Stromal cell of bone marrow (primary cell): ENCODE measurements around the gene PRSS3.
"Not testable (repeated sequence)": the region's sequence is repeated elsewhere in the genome, so short reads cannot be mapped to it uniquely, and the experiment has no call there.

Source experiments
- DNase-seq: peaks from one replicate; pipeline ENCODE4 v3.0.0-alpha.2; 2012; ENCODE audit warnings: low read depth

PRSS3 gene

GRCh38 chr9:33795281-33795680 lies at the start of gene PRSS3:
Gene PRSS3, plus strand, starts transcription at chr9:33795561. Its CDS starts 13 bp downstream, at chr9:33795574.
- no peak for DNase-seq

DNA sequence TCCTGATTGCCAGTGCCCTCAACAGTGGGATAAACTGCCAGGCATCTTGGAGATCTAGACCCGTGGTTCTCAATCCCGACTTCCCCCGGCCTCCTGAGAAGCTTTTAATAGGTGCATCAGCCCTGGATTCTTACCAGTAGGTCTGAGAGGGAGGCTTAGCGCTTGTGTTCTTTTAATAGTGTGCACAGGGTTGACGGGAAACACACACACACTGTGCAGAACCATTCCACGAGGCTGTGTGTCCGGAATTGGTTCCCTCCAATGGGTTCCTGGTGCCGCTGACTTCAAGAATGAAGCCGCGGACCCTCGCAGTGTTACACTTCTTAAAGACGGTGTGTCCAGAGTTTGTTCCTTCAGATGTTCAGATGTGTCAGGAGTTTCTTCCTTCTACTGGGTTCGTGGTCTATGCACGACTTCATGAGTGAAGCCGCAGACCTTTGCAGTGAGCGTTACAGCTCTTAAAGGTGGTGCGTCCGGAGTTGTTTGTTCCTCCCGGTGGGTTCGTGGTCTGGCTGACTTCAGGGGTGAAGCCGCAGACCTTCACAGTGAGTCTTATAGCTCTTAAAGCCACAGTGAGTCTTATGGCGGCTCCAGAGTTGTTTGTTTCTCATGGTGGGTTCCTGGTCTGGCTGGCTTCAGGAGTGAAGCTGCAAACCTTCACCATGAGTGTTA lies 46.6 kb upstream of the PRSS3 start:
- no peak for DNase-seq

- DNase-seq = not testable (repeated sequence)
Observed at GRCh38 chr9:33749305-33749654, 46.1 kb upstream of the PRSS3 start.

GRCh38 chr9:33750307-33750838 lies 45.0 kb upstream of the PRSS3 start:
- DNase-seq = no peak

GRCh38 chr9:33750839-33751339 lies 44.5 kb upstream of the PRSS3 start:
- no peak for DNase-seq

DNA sequence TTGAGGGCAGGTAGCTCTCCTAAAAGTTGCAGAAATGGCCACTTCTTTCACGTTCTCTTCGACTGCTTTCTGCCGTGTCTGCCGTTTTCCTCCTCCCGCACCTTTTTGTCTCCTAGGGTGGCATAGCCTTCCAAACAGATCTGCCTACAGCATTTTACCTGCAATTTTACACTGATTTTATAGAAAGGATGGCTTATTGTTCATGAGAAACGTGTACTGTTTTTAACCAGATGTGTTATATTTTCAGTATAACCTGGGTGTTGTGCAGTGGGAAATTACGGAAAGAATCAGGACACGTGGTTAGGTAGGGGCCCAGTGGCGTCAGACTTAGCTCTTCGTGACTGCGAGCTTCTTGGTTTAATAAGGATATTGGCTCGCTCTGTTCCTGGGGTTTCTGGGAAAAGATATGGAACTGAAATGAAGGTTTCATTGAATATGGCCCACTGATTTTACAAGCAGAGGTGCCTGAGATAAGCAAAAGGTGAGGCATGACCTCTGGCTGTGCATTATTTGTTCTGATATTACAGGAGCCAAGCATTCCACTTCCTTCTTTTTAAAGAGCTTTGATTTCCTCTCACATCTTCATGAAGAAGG lies 43.7 kb upstream of the PRSS3 start:
- no peak for DNase-seq

DNA sequence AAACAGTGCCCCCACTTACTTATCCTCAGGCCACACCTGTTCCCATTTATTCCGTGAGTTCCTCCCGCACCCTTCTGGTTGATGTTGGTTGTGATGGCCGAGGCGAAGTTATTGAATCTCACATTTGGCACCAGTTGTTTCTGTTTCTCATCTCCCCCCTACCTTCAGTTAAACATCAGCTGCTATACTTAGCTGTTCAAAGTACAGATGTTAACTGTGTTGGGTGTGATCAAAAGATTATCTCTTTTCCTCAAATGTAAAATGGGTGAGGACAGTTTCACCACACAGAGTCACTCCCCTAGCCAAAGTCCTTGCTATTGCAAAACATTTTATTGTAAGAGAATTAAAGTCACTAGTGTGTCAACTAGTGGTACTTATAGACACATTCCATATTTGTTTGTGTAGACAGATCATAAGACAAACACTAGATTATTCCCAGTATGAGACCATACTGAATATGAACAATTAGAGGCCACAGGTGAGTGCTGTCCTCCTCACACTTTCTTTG lies 43.2 kb upstream of the PRSS3 start:
- DNase-seq = no peak

DNA sequence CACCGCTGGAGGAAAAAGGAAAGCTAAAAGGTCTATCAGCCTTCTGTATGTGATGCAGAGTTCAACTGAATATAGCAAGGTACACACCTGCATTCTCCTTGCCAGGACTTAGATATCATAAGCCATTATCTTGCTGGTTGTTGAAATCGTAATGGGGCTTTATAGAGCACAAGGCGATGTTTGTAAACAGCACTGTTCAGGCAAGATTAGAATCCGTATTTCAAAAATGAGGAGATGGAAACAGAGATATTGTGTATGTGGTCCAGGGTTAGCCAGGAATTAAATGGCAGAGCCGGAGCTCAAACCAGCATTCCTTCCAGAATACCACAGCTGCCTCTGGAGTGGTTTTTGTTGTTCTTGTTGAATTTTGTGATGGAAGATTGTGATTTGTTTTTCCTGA lies 42.6 kb upstream of the PRSS3 start:
- DNase-seq = not testable (repeated sequence)

DNA sequence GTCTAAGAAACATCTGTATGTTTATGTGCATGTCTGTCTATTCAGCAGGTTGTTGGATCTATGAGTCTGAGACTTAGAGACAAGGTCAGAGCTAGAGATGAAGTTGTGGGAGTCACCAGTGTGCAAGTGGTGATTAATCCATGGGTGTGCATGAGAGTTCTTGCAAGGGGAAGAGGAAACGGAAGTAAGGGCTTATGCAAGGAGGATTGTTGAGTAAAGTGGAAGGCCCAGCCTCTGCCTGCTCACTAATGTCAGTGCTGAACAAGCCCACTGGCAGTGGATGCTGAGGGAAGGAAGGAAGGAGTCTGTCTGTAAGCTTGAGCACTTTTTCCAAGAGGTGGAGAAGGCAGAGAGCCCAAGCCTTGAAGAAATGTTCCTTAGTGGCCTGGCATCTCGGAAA lies 35.7 kb upstream of the PRSS3 start:
- DNase-seq = not testable (repeated sequence)

DNA sequence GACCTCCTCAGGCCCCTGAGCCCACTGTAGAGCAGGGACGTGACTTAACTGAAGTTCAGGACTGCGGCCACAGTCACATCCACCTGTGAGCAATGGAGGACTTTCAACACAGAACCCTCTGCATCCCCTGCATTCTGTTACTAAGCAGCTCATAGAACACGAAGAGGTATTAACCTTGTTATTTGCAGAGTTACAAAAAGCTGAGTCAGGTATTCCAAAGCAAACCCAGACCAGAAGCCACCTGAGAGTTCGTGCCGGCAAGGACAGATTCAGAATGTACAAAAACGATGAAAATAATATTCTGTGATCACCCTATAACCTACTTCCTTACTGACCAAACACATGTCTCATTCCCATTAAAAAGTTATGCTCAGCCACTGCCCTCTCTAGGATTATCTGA lies 33.0 kb upstream of the PRSS3 start:
- DNase-seq = no peak

DNA sequence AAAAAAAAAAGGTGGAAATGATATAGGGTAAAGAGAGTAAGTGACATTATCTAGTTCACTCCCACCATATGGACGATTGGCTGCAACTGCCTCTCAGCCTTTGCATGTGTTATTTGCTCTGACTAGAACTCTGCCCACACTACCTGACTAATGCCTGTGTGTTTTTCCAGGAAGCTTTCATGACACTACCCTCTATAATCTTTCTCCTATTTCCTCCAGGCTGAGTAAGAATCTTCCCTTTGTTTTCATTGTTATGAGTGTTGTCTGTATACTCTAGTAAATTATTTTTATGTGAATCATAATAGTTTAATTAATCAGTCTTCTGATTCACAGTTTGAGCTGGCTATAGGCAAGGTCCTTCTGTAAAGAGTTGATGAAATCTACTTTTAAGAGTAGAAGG lies 31.7 kb upstream of the PRSS3 start:
- DNase-seq = not testable (repeated sequence)

DNA sequence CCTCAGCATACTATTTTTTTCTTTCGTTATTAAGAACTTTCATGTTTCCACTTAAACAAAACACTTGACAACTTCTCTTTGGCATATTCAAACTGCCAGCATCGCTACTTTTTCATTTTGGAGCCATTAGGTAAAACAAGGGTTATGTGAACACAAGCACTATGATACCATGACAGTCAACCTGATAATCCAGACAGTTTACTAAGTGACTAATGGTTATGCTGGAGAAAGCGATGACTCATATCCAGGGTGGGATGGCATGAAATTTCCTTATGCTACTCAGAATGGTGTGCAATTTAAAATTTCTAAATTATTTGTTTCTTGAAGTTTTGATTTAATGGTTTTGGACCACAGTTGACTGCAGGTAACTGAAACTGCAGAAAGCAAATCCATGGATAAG lies 29.9 kb upstream of the PRSS3 start:
- DNase-seq = no peak

- DNase-seq = not testable (repeated sequence)
Observed at GRCh38 chr9:33770156-33770880, 25.0 kb upstream of the PRSS3 start.

DNA sequence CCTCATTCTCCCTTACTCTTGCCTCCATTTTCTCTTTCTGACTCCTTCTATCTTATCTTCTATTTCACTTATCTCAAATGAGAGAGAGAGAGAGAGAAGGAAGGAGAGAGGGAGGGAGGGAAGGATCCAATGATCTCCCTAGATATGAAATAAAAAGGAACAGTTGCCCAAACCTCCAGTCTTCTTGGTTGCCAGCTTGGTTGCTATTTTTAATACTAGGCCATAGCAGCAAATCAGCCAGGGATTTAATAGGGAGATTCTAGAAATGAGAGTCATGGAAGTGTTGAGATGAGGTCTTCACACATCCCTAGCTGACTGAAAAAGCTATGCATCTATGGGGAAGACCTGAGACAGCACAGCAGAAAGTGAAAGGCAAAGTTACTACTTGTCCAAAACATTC lies 22.2 kb upstream of the PRSS3 start:
- DNase-seq = not testable (repeated sequence)

GRCh38 chr9:33774074-33774659 lies 21.2 kb upstream of the PRSS3 start:
- not testable (repeated sequence) for DNase-seq

- no peak for DNase-seq
Observed at GRCh38 chr9:33776578-33776977, 18.8 kb upstream of the PRSS3 start.

GRCh38 chr9:33778700-33779351 lies 16.5 kb upstream of the PRSS3 start:
- DNase-seq = peak; percentile 22

- DNase-seq = no peak
Observed at GRCh38 chr9:33780276-33780675, 15.1 kb upstream of the PRSS3 start.

- DNase-seq = no peak
Observed at GRCh38 chr9:33781736-33782135, 13.6 kb upstream of the PRSS3 start.

GRCh38 chr9:33782395-33783152 lies 12.8 kb upstream of the PRSS3 start:
- DNase-seq = no peak

- DNase-seq = no peak
Observed at GRCh38 chr9:33785914-33786313, 9.4 kb upstream of the PRSS3 start.
